Measurements from ENCODE around the gene CARMIL3. TPM values are rescaled to one million over a fixed set of nuclear protein-coding genes. Genes with fewer than 3 reads are reported as not detected.

The CARMIL3 gene
- total RNA-seq = 0.09 TPM in 1 of 2 replicates, not detected in the other

DNA sequence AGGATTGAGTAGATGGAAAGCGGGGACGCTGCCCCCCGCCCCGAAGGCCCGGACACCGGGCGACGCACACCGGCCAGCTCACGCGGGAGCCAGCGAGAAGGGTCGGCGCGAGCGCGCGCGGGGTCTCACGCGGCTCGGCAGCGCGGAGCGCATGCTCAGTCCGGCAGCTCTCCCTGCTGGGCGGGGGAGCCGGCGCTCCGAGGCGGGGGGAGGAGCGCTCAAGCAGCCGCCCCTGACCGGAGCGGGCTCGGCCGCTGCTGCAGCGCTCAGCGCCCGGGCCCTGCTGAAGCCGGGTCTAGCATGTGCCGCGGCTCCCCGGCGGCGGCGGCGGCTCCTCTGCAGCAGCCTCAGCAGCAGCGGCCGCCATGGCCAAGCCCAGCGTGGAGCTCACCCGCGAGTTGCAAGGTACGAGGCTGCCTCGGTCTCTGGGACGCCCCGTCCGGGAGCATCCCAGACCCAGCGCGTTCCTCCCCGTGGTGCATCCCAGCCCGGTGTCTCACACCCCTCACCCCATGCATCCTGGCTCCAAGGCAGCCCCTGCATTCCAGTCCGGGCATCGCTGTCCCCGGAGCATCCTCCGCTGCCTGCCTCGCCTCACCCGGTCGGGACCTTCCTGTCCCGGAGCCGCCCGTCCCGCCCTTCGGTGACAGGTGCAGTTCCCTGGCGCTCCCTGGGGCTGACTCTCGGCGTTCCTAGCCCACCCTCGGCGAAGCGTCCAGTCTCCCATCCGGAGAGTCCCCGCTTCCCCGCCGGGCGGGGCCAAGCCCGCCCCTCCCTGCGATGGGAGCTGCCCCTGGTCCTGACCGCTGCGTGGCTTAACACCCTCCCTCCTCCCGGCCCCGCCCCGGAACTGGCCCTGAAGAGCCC, at the start of gene CARMIL3:
CARMIL3 (plus strand) TSS at position 221 of the 867 bp plus-strand sequence; CDS start at position 366, 145 bp downstream.

GRCh38 chr14:24071144-24071697, 19.4 kb downstream of the CARMIL3 start, which contains the start of gene CPNE6:
TSS of gene CPNE6 (plus strand) at chr14:24071562. CDS start at chr14:24072937, 1,375 bp downstream.

GRCh38 chr14:24093901-24094840, 42.4 kb downstream of the CARMIL3 start, which contains the start of gene PCK2:
TSS of gene PCK2 (plus strand) at chr14:24094311. CDS start at chr14:24094406, 95 bp downstream.

GRCh38 chr14:24114532-24115421, 63.0 kb downstream of the CARMIL3 start, which contains the start of the genes DCAF11 and NRL:
TSS of gene DCAF11 (plus strand) at chr14:24114777. CDS start at chr14:24115595, 818 bp downstream.
TSS of gene NRL (minus strand) at chr14:24114949. CDS start at chr14:24082848, 32,101 bp downstream.

Other genes with a start within 250 kb of the CARMIL3 start
- gene DHRS4, start 98.2 kb upstream of the CARMIL3 start, total RNA-seq = 53.7 and 58.5 TPM in 2 replicates
- 11.9 and 13.7 TPM in 2 replicates for gene DHRS4L2, start 63.1 kb upstream of the CARMIL3 start, total RNA-seq
- not detected in 2 replicates for gene CPNE6, start 19.6 kb downstream of the CARMIL3 start, total RNA-seq
- gene PCK2, start 42.3 kb downstream of the CARMIL3 start, total RNA-seq = 5.1 and 17.4 TPM in 2 replicates
- gene DCAF11, start 62.8 kb downstream of the CARMIL3 start, total RNA-seq = 42.3 and 47.3 TPM in 2 replicates
- 0.19 and 0.45 TPM in 2 replicates for gene NRL, start 62.9 kb downstream of the CARMIL3 start, total RNA-seq
- 0.19 and 0.27 TPM in 2 replicates for gene FITM1, start 78.7 kb downstream of the CARMIL3 start, total RNA-seq
- 78.5 and 103 TPM in 2 replicates for gene PSME1, start 84.2 kb downstream of the CARMIL3 start, total RNA-seq
- gene EMC9, start 89.6 kb downstream of the CARMIL3 start, total RNA-seq = 23.2 and 23.7 TPM in 2 replicates
- gene PSME2, start 94.6 kb downstream of the CARMIL3 start, total RNA-seq = 101 and 105 TPM in 2 replicates
- gene RNF31, start 95.5 kb downstream of the CARMIL3 start, total RNA-seq = 28.9 and 29.3 TPM in 2 replicates
- gene IRF9, start 109.3 kb downstream of the CARMIL3 start, total RNA-seq = 39.4 and 47.7 TPM in 2 replicates
- 1.3 and 4.2 TPM in 2 replicates for gene REC8, start 120.1 kb downstream of the CARMIL3 start, total RNA-seq
- gene IPO4, start 136.8 kb downstream of the CARMIL3 start, total RNA-seq = 41.1 and 49.6 TPM in 2 replicates
- gene TM9SF1, start 143.4 kb downstream of the CARMIL3 start, total RNA-seq = 38.6 and 53.6 TPM in 2 replicates
- gene TSSK4, start 153.7 kb downstream of the CARMIL3 start, total RNA-seq = 0.09 TPM in 1 of 2 replicates, not detected in the other
- gene CHMP4A, start 161.5 kb downstream of the CARMIL3 start, total RNA-seq = 16.7 and 27.9 TPM in 2 replicates
- 8.6 and 8.8 TPM in 2 replicates for gene MDP1, start 164.1 kb downstream of the CARMIL3 start, total RNA-seq
- 235 and 253 TPM in 2 replicates for gene NEDD8, start 180.4 kb downstream of the CARMIL3 start, total RNA-seq
- 76.5 and 85.2 TPM in 2 replicates for gene GMPR2, start 180.9 kb downstream of the CARMIL3 start, total RNA-seq
- 38.1 and 43.4 TPM in 2 replicates for gene TINF2, start 190.6 kb downstream of the CARMIL3 start, total RNA-seq
- gene TGM1, start 211.2 kb downstream of the CARMIL3 start, total RNA-seq = 0.36 and 0.75 TPM in 2 replicates
- gene RABGGTA, start 219.6 kb downstream of the CARMIL3 start, total RNA-seq = 20.5 and 21.1 TPM in 2 replicates
- gene DHRS1, start 247.8 kb downstream of the CARMIL3 start, total RNA-seq = 6.6 and 7.3 TPM in 2 replicates
- 24.8 and 25.4 TPM in 2 replicates for gene NOP9, start 247.8 kb downstream of the CARMIL3 start, total RNA-seq